ENCODE data around the gene UNC13A.

Gene UNC13A

GRCh38 chr19:17647071-17648020 lies 40.8 kb downstream of the UNC13A start:
- TF ChIP-seq ZFP3 (CRISPR knock-in tag; IDR thresholded peaks at IDR 0.05) (no peak), TCF4 (CRISPR knock-in tag; IDR thresholded peaks at IDR 0.05; ENCODE audit: borderline replicate concordance) (no peak), ESRRG (CRISPR knock-in tag; IDR thresholded peaks at IDR 0.05) (no peak), ISL1 (CRISPR knock-in tag; IDR thresholded peaks at IDR 0.05) (no peak), ZNF565 (CRISPR knock-in tag; conservative IDR thresholded peaks at IDR 0.05; ENCODE audit: low read depth) (no peak), SNAI2 (CRISPR knock-in tag; IDR thresholded peaks at IDR 0.05) (no peak), TOX (CRISPR knock-in tag; IDR thresholded peaks at IDR 0.05; ENCODE audit: borderline replicate concordance) (no peak), ZNF70 (CRISPR knock-in tag; IDR thresholded peaks at IDR 0.05) (no peak), ZC3H10 (CRISPR knock-in tag; IDR thresholded peaks at IDR 0.05) (no peak), CSDC2 (CRISPR knock-in tag; IDR thresholded peaks at IDR 0.05) (no peak), CREB5 (CRISPR knock-in tag; IDR thresholded peaks at IDR 0.05; ENCODE audit: low read depth) (no peak)
- TF ChIP-seq, protein P1, sequence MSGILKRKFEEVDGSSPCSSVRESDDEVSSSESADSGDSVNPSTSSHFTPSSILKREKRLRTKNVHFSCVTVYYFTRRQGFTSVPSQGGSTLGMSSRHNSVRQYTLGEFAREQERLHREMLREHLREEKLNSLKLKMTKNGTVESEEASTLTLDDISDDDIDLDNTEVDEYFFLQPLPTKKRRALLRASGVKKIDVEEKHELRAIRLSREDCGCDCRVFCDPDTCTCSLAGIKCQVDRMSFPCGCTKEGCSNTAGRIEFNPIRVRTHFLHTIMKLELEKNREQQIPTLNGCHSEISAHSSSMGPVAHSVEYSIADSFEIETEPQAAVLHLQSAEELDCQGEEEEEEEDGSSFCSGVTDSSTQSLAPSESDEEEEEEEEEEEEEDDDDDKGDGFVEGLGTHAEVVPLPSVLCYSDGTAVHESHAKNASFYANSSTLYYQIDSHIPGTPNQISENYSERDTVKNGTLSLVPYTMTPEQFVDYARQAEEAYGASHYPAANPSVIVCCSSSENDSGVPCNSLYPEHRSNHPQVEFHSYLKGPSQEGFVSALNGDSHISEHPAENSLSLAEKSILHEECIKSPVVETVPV (CRISPR knock-in tag; IDR thresholded peaks at IDR 0.05) = no peak
- no peak for ATAC-seq

DNA sequence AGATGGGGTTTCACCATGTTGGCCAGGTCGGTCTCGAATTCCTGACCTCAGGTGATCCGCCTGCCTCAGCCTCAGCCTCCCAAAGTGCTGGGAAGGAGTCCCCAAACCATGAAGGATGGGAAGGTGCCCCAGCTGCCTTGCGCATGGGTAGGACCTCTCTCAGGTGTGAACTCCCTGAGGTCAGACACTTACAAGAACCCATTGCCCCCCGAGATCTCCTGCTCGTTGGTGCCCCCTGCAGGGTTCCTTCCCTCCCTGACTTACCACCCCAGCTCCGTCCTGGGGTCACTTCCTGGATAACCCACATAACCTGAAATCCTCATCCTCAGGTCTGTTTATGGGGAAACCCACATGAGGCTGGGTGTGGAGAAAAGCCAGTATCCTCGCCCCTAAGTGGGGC lies 41.7 kb downstream of the UNC13A start:
- TF ChIP-seq, protein P2, sequence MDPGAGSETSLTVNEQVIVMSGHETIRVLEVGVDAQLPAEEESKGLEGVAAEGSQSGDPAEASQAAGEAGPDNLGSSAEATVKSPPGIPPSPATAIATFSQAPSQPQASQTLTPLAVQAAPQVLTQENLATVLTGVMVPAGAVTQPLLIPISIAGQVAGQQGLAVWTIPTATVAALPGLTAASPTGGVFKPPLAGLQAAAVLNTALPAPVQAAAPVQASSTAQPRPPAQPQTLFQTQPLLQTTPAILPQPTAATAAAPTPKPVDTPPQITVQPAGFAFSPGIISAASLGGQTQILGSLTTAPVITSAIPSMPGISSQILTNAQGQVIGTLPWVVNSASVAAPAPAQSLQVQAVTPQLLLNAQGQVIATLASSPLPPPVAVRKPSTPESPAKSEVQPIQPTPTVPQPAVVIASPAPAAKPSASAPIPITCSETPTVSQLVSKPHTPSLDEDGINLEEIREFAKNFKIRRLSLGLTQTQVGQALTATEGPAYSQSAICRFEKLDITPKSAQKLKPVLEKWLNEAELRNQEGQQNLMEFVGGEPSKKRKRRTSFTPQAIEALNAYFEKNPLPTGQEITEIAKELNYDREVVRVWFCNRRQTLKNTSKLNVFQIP (CRISPR knock-in tag; IDR thresholded peaks at IDR 0.05; ENCODE audit: borderline replicate concordance, low read depth) = no peak
- TF ChIP-seq SNAI2 (CRISPR knock-in tag; IDR thresholded peaks at IDR 0.05) = no peak
- TF ChIP-seq, protein P3, sequence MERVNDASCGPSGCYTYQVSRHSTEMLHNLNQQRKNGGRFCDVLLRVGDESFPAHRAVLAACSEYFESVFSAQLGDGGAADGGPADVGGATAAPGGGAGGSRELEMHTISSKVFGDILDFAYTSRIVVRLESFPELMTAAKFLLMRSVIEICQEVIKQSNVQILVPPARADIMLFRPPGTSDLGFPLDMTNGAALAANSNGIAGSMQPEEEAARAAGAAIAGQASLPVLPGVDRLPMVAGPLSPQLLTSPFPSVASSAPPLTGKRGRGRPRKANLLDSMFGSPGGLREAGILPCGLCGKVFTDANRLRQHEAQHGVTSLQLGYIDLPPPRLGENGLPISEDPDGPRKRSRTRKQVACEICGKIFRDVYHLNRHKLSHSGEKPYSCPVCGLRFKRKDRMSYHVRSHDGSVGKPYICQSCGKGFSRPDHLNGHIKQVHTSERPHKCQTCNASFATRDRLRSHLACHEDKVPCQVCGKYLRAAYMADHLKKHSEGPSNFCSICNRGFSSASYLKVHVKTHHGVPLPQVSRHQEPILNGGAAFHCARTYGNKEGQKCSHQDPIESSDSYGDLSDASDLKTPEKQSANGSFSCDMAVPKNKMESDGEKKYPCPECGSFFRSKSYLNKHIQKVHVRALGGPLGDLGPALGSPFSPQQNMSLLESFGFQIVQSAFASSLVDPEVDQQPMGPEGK (CRISPR knock-in tag; IDR thresholded peaks at IDR 0.05; ENCODE audit: borderline replicate concordance) = no peak
- TF ChIP-seq, protein P1 (CRISPR knock-in tag; IDR thresholded peaks at IDR 0.05) = no peak
- no peak for TF ChIP-seq GLIS3 (CRISPR knock-in tag; IDR thresholded peaks at IDR 0.05)
- TF ChIP-seq, protein P4, sequence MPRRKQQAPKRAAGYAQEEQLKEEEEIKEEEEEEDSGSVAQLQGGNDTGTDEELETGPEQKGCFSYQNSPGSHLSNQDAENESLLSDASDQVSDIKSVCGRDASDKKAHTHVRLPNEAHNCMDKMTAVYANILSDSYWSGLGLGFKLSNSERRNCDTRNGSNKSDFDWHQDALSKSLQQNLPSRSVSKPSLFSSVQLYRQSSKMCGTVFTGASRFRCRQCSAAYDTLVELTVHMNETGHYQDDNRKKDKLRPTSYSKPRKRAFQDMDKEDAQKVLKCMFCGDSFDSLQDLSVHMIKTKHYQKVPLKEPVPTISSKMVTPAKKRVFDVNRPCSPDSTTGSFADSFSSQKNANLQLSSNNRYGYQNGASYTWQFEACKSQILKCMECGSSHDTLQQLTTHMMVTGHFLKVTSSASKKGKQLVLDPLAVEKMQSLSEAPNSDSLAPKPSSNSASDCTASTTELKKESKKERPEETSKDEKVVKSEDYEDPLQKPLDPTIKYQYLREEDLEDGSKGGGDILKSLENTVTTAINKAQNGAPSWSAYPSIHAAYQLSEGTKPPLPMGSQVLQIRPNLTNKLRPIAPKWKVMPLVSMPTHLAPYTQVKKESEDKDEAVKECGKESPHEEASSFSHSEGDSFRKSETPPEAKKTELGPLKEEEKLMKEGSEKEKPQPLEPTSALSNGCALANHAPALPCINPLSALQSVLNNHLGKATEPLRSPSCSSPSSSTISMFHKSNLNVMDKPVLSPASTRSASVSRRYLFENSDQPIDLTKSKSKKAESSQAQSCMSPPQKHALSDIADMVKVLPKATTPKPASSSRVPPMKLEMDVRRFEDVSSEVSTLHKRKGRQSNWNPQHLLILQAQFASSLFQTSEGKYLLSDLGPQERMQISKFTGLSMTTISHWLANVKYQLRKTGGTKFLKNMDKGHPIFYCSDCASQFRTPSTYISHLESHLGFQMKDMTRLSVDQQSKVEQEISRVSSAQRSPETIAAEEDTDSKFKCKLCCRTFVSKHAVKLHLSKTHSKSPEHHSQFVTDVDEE (CRISPR knock-in tag; IDR thresholded peaks at IDR 0.05) = no peak
- TF ChIP-seq CSDC2 (CRISPR knock-in tag; IDR thresholded peaks at IDR 0.05) = no peak
- TF ChIP-seq BACH2 (CRISPR knock-in tag; IDR thresholded peaks at IDR 0.05; ENCODE audit: borderline replicate concordance) = no peak
- no peak for TF ChIP-seq ZNF565 (CRISPR knock-in tag; conservative IDR thresholded peaks at IDR 0.05; ENCODE audit: low read depth)
- TF ChIP-seq RARB (CRISPR knock-in tag; IDR thresholded peaks at IDR 0.05) = no peak
- no peak for TF ChIP-seq ISL1 (CRISPR knock-in tag; IDR thresholded peaks at IDR 0.05)
- TF ChIP-seq TOX (CRISPR knock-in tag; IDR thresholded peaks at IDR 0.05; ENCODE audit: borderline replicate concordance) = no peak
- no peak for TF ChIP-seq ZFP30 (CRISPR knock-in tag; IDR thresholded peaks at IDR 0.05)
- ATAC-seq = no peak
